ENCODE results near the gene PTGES3.
A peak's percentile ranks its signal among the peaks of the same experiment; 100 is the strongest.

- TF ChIP-seq POLR2AphosphoS5 (IDR thresholded peaks at IDR 0.05) (peak; percentile 95 to 99 (median 97)), EP300 (IDR thresholded peaks at IDR 0.05; ENCODE audit: low read depth) (no peak), POLR2A (IDR thresholded peaks at IDR 0.05) (peak; percentile 97), CTCF (IDR thresholded peaks at IDR 0.05) (no peak)
These were observed at the start of gene PTGES3 for GRCh38 chr12:56688129-56688845.

Data from transverse colon (tissue), 4 donors.